Measurements from ENCODE around the gene TMEM204.

DNA sequence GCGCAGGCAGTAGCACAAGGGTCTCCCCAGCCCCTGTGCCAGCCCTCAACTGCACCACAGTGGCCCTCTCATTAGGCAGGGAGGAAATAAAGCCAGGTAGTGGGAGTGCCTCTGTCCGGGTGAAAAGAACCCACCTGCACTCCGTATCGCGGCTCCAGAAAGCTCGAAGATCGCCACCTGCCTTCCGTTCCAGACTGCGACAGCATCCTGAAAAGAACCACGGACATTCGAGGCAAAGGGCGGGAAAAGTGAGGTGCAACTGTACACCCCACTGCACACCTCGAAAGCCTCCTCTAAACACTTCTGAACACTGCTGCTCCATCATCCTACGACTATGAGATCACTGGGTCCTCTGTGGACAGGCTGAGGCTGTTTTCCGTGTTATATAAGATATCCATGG is 49.7 kb downstream of the TMEM204 start:
- TF ChIP-seq CTCF (IDR thresholded peaks at IDR 0.05), result no peak
- no peak for TF ChIP-seq POLR2A (IDR thresholded peaks at IDR 0.05)
- no peak for TF ChIP-seq POLR2AphosphoS5 (IDR thresholded peaks at IDR 0.05)
- no peak for TF ChIP-seq EP300 (IDR thresholded peaks at IDR 0.05)
